ENCODE data around the gene MALRD1. TPM values are rescaled to one million over a fixed set of nuclear protein-coding genes. Genes with fewer than 3 reads are reported as not detected.

Gene MALRD1
- total RNA-seq, 2 donors from 2014 or later, result 0.27 to 0.40 TPM

- Histone ChIP-seq H3K27me3 (no peaks in the 10 kb centered on the region), H3K4me3 (no peak overlapping the region), H3K9ac (ENCODE audit: low read depth in 2 of 2, low read length in 2 of 2) (no peak overlapping the region), H3K9me3 (no peaks in the 10 kb centered on the region), H3K27ac (no peak overlapping the region), H3K4me1 (no peaks in the 10 kb centered on the region), H3K36me3 (no peaks in the 10 kb centered on the region)
- intact Hi-C loops (cut with DNase I), result no loop called here
- TF ChIP-seq CTCF (IDR thresholded peaks at IDR 0.05), result no peak
- DNase-seq, result no peak
These were observed 614.7 kb downstream of the MALRD1 start for GRCh38 chr10:19663344-19663743.

- no peak overlapping the region for H3K4me3 ChIP-seq
- no peak for TF ChIP-seq CTCF (IDR thresholded peaks at IDR 0.05)
- H3K4me1 ChIP-seq, result no peaks in the 10 kb centered on the region
- H3K27ac ChIP-seq, result no peak overlapping the region
- DNase-seq, result no peak
- no peak overlapping the region for H3K9ac ChIP-seq (ENCODE audit: low read depth in 2 of 2, low read length in 2 of 2)
- H3K36me3 ChIP-seq, result no peaks in the 10 kb centered on the region
- intact Hi-C loops (cut with DNase I), result no loop called here
- H3K27me3 ChIP-seq, result no peaks in the 10 kb centered on the region
- no peaks in the 10 kb centered on the region for H3K9me3 ChIP-seq
These were observed 619.5 kb downstream of the MALRD1 start for GRCh38 chr10:19668116-19668515.

GRCh38 chr10:19676063-19676462 is 627.5 kb downstream of the MALRD1 start:
- Histone ChIP-seq H3K4me1 (no peaks in the 10 kb centered on the region), H3K4me3 (no peak overlapping the region), H3K36me3 (no peaks in the 10 kb centered on the region), H3K27me3 (no peaks in the 10 kb centered on the region), H3K9ac (ENCODE audit: low read depth in 2 of 2, low read length in 2 of 2) (no peak overlapping the region), H3K27ac (no peak overlapping the region), H3K9me3 (no peaks in the 10 kb centered on the region)
- no peak for DNase-seq
- intact Hi-C loops (cut with DNase I), result no loop called here
- no peak for TF ChIP-seq CTCF (IDR thresholded peaks at IDR 0.05)

- no peak overlapping the region for H3K9ac ChIP-seq (ENCODE audit: low read depth in 2 of 2, low read length in 2 of 2)
- no peaks in the 10 kb centered on the region for H3K36me3 ChIP-seq
- intact Hi-C loops (cut with DNase I), result no loop called here
- DNase-seq, result no peak
- no peaks in the 10 kb centered on the region for H3K9me3 ChIP-seq
- no peaks in the 10 kb centered on the region for H3K27me3 ChIP-seq
- no peak overlapping the region for H3K4me3 ChIP-seq
- H3K4me1 ChIP-seq, result no peaks in the 10 kb centered on the region
- TF ChIP-seq CTCF (IDR thresholded peaks at IDR 0.05), result no peak
- H3K27ac ChIP-seq, result no peak overlapping the region
These were observed 634.8 kb downstream of the MALRD1 start for GRCh38 chr10:19683356-19683755.

- no peaks in the 10 kb centered on the region for H3K9me3 ChIP-seq
- no peaks in the 10 kb centered on the region for H3K27me3 ChIP-seq
- no peaks in the 10 kb centered on the region for H3K4me1 ChIP-seq
- intact Hi-C loops (cut with DNase I), result no loop called here
- H3K36me3 ChIP-seq, result no peaks in the 10 kb centered on the region
- no peak overlapping the region for H3K27ac ChIP-seq
- no peak for DNase-seq
- no peak for TF ChIP-seq CTCF (IDR thresholded peaks at IDR 0.05)
- H3K9ac ChIP-seq (ENCODE audit: low read depth in 2 of 2, low read length in 2 of 2), result no peak overlapping the region
- no peak overlapping the region for H3K4me3 ChIP-seq
These were observed 635.4 kb downstream of the MALRD1 start for GRCh38 chr10:19683960-19684359.

GRCh38 chr10:19688344-19688743 is 639.7 kb downstream of the MALRD1 start:
- H3K9ac ChIP-seq (ENCODE audit: low read depth in 2 of 2, low read length in 2 of 2), result no peak overlapping the region
- H3K36me3 ChIP-seq, result no peaks in the 10 kb centered on the region
- H3K27me3 ChIP-seq, result no peaks in the 10 kb centered on the region
- intact Hi-C loops (cut with DNase I), result no loop called here
- DNase-seq, result no peak
- no peak overlapping the region for H3K4me3 ChIP-seq
- no peaks in the 10 kb centered on the region for H3K4me1 ChIP-seq
- H3K27ac ChIP-seq, result no peak overlapping the region
- TF ChIP-seq CTCF (IDR thresholded peaks at IDR 0.05), result no peak
- H3K9me3 ChIP-seq, result no peaks in the 10 kb centered on the region

Data from colonic mucosa (tissue), 4 donors.